GM19351 (cell line): ENCODE results near the gene PRKCA.

Source experiments
- ATAC-seq: cut with Tn5 transposase; IDR thresholded peaks from one replicate; pipeline ENCODE4 v1.9.1; 2021; ENCODE audit warnings: mild to moderate bottlenecking, moderate library complexity; ENCODE audit not compliant: unreplicated experiment

PRKCA gene

GRCh38 chr17:66667491-66668030 is 365.1 kb downstream of the PRKCA start:
- no peak for ATAC-seq

GRCh38 chr17:66670206-66670605 is 367.8 kb downstream of the PRKCA start:
- no peak for ATAC-seq

GRCh38 chr17:66671156-66671555 is 368.7 kb downstream of the PRKCA start:
- ATAC-seq, result no peak

GRCh38 chr17:66673668-66674276 is 371.4 kb downstream of the PRKCA start:
- no peak for ATAC-seq

GRCh38 chr17:66675273-66675990 is 373.0 kb downstream of the PRKCA start:
- ATAC-seq, result no peak

GRCh38 chr17:66675991-66676371 is 373.6 kb downstream of the PRKCA start:
- ATAC-seq, result no peak

- ATAC-seq, result no peak
Observed at GRCh38 chr17:66676421-66676820, 374.0 kb downstream of the PRKCA start.

- no peak for ATAC-seq
Observed at GRCh38 chr17:66677201-66677981, 375.0 kb downstream of the PRKCA start.

- ATAC-seq, result no peak
Observed at GRCh38 chr17:66678061-66678460, 375.6 kb downstream of the PRKCA start.

GRCh38 chr17:66678827-66679226 is 376.4 kb downstream of the PRKCA start:
- ATAC-seq, result no peak

GRCh38 chr17:66679631-66680517 is 377.5 kb downstream of the PRKCA start:
- ATAC-seq, result no peak

GRCh38 chr17:66682283-66682682 is 379.9 kb downstream of the PRKCA start:
- ATAC-seq, result no peak

GRCh38 chr17:66684261-66684660 is 381.8 kb downstream of the PRKCA start:
- no peak for ATAC-seq

GRCh38 chr17:66684731-66685130 is 382.3 kb downstream of the PRKCA start:
- no peak for ATAC-seq

- ATAC-seq, result no peak
Observed at GRCh38 chr17:66686601-66687000, 384.2 kb downstream of the PRKCA start.

- no peak for ATAC-seq
Observed at GRCh38 chr17:66687570-66688284, 385.3 kb downstream of the PRKCA start.

GRCh38 chr17:66689221-66689620 is 386.8 kb downstream of the PRKCA start:
- ATAC-seq, result no peak

- no peak for ATAC-seq
Observed at GRCh38 chr17:66690166-66690565, 387.8 kb downstream of the PRKCA start.

- ATAC-seq, result no peak
Observed at GRCh38 chr17:66691644-66692420, 389.4 kb downstream of the PRKCA start.

- no peak for ATAC-seq
Observed at GRCh38 chr17:66692421-66692690, 389.9 kb downstream of the PRKCA start.
